GM18858 (cell line): ENCODE measurements around the gene LY6G6C.
"Not testable (repeated sequence)": the region's sequence is repeated elsewhere in the genome, so short reads cannot be mapped to it uniquely, and the experiment has no call there.

ENCODE experiments used
- ATAC-seq: cut with Tn5 transposase; IDR thresholded peaks from one replicate; pipeline ENCODE4 v1.9.1; 2021; ENCODE audit not compliant: unreplicated experiment

LY6G6C gene

DNA sequence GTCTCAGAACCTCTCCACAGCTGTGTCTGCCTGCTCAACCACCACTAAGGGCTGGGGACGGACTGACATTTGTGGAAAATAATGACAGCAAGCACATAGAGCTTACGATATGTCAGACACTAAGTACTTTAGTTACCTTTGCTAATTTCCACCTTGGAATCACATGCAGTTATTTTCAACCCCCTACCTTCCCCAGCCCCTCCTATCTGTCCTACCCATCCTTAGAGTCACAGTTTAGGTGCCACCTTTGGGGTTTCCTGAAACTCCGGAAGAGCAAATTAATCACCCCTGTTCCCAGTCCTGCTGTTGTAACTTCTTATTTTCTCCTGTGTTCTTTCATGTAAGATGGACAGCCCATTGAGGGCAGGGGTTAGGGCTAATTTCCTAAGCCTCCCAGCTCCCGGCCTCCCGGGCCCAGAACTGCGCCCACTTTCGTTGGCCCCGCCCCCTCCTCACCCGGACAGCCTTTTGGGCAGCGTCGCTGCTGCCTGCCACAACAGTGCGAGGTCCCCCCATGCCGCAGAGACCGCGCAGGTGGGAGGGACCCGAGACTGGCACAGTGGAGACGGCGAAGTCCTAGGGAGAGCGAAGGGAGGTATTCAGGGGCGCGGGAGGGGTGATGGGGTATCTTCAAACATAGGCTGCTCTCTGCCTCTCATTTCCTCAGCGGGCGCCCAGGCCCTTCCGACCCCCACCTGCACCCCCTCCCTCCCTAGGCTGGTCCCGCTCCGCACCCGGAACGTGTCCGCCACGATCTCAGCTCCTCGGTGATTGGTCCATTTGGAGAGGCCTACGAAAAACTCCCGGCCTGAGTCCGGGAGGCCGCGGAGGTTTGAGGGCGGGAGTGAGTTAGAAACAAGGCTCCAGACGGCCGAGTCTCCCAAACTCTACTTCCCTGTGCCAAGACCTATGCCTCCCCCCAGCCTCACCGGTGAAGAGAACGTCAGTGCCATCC, 6.4 kb upstream of the LY6G6C start:
- no peak for ATAC-seq

DNA sequence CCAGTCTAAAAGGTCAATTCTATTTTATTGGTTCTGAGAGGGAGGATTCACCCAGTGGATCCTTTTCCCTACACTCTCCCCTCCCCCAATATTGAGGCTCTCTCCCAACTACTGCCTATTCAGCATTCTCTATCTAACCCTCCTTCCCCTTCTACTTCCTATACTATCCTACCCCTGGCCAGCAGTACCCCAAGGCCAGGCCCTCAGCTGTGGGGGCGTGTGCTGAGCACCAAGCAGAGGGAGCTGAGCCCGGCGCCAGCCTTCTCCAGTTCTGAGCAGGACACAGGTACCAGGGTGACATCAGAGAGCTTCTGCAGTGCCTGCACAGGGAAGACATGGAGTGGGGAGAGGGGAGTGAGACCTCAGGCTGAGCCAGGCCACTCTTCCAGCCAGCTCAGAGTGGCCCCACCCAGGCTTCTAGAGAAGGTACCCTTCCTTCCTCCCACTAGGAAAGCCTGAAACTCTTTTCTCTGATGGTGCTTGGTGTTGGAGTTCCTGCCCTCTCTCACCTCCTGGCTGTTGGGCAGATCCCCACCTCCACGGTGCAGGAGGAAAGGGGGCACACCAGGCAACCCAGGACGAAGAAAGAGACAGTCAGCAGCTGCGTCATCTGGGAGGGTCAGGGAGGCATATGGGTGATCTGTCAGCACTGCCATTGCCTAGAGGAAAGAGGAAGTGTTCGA, 5.6 kb upstream of the LY6G6C start:
- ATAC-seq = no peak

DNA sequence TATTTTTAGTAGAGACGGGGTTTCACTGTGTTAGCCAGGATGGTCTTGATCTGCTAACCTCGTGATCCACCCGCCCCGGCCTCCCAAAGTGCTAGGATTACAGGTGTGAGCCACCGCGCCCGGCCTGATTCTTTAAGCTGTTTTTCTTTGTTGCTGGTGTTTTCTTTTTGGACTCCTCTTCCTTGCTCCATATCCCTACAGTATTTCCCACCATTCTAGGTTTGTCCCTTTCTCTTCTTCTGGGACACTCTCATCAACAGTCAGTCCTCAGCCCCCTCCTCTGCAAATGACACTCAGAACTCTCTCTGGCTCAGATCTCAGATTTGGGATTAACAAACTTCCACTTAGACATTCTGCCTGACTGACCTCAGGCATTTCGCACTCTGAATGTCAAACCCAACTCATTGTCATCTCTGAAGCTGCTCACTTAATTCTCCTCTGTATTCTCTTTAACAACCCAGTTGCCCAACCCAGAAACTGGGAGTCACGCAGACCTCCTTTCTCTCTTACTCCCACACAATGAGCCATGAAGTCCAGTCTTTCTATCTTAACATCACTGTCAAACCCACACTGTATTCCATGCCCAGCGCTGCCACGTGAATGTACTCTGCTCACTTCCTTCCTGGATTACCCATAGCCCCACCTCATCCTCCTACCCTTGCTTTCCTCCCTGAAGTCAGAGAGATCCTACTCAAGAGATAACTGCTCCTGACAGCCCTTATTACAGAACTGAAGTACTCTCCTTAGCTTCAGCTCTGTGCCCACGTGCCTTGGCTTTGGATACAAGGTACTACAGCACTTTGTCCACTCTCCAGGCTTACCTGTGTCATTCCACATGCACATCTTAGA, 4.2 kb upstream of the LY6G6C start:
- no peak for ATAC-seq

DNA sequence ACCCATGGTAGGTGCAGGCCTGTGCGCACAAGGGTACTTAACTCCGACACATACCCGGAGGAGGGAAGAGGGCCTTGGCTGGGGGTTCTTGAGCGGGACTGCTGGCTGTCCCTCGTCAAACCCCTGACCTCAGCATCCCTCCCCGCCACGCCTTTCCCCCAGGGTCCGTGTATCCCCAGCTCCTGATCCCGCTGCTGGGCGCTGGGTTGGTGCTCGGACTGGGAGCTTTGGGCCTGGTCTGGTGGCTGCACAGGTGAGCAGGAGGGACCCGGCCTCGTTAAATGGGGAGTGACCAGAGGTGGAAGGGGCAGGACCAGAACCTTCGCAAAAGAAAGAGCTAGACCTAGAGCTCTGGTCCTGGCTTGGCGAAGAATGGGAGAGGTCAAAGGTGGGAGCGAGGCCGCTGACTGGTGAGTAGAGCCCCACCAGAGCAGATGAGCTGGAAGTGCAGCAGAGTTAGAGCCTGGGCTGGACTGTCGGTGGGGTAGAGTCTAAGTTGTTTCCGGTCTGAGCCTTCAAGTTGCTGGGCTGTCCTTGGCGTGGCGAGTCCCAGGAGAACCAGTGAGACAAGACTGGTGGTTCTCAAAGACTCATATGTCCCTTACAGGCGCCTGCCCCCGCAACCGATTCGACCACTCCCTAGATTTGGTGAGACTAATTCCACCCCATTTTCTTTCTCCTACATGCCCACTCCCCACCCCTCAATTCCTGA, 2.6 kb upstream of the LY6G6C start:
- ATAC-seq = no peak

DNA sequence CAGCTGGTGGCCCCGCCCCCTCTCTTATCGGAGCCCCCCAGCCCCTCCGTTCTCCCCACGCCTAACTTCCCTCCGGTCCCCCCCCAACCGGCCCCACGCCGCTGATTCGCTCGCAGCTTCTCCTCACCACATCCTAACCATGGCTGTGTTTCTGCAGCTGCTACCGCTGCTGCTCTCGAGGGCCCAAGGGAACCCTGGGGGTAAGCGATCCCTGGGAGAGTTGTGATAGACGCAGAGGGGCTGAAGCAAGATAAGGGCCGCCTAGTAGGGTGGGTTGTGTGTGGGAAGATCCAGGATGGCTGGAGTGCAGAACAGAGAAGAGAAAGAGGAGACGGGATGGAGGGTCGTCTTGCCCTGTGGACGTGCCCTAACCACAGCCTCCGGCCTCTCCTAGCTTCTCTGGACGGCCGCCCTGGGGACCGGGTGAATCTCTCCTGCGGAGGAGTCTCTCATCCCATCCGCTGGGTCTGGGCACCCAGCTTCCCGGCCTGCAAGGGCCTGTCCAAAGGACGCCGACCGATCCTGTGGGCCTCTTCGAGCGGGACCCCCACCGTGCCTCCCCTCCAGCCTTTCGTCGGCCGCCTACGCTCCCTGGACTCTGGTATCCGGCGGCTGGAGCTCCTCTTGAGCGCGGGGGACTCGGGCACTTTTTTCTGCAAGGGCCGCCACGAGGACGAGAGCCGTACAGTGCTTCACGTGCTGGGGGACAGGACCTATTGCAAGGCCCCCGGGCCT, 1.9 kb upstream of the LY6G6C start, which contains the start of gene MPIG6B:
Gene MPIG6B (plus strand): TSS at position 129 of the 735 bp plus-strand sequence. CDS start 11 bp downstream, at position 140.
- no peak for ATAC-seq

DNA sequence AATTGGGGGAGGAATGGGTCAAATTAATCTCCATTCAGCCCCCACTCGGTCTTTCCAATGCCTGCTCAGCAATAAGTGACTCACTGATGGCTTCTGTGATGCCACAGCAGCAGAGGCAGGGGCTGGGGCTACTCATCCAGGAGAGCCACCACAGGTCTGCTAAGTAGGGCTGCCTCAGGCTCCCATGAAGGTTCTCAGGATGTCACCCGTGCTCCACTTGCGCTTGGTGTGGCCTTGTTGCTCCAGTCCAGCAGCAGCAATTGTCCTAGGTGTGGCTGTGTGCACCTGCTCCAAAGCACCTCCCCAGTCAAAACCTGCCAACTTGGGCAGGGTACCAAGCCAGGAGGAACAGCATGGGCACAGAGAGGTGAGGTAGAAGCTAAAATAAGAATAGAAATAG, 627 bp upstream of the LY6G6C start:
- no peak for ATAC-seq

DNA sequence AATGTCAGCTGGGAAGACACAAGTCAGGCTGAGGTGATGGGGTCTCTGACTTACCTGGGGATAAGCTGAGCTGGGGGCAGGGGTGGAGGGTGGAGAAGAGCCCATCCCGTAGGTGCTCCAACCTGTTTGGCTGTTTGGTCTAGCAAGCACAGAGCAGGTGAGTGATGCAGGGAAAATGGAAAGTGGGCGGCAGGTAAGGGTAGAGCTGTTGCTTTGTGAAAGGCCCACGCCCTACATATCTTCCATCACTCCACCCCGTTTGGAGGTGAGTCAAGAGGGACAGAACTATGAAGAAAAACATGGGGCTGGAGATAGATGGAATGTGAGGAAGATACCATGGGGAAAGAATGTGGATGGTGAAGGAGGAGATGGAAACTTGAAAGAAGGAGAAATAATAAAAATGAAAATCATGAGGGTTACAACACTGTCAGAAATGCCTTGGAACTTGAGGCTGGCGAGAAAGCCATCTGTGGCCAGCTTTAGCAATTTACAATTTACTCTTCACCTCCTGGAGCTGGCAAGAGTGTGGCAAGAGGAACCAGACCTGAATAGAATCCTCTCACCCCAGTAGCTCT, 1.3 kb downstream of the LY6G6C start:
- no peak for ATAC-seq

DNA sequence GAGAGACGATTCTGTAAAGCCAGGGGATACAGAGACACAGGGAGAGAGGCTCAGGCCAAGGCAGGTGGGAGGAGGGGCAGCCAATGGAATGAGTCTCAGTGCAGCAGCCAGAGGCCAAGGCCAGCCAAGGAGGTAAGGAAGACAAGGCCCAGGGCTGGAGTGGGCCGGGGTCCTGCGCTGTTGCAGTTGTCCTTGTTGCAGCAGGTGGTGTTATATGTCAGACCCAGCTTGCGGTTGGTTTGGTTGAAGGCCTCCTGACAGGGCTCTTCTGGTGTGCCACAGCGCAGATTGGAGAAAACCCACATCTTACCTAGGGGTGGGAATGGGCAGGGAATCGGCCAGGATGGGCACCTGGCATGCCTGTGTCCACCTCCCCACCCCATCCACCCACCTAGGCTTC, 2.5 kb downstream of the LY6G6C start:
- ATAC-seq = no peak

DNA sequence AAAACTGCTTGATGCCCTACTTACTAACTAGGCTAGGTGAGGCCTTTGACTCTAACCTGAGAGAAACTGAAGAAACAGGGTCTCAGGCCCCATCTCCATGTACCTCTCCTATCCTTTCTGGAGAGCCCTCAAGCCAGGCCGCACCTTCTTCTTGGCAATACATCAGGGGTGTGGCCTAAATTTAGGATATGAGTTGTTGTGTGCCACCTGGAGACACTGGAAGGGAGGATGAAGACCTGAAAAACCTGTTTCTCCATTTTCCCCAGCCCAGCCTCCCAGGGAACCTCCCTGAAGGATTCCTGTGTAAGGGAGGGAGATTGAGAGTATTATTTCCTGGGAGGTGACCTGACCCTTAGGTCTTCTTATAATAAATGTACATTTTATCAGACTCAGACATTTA, 3.3 kb downstream of the LY6G6C start:
- no peak for ATAC-seq

DNA sequence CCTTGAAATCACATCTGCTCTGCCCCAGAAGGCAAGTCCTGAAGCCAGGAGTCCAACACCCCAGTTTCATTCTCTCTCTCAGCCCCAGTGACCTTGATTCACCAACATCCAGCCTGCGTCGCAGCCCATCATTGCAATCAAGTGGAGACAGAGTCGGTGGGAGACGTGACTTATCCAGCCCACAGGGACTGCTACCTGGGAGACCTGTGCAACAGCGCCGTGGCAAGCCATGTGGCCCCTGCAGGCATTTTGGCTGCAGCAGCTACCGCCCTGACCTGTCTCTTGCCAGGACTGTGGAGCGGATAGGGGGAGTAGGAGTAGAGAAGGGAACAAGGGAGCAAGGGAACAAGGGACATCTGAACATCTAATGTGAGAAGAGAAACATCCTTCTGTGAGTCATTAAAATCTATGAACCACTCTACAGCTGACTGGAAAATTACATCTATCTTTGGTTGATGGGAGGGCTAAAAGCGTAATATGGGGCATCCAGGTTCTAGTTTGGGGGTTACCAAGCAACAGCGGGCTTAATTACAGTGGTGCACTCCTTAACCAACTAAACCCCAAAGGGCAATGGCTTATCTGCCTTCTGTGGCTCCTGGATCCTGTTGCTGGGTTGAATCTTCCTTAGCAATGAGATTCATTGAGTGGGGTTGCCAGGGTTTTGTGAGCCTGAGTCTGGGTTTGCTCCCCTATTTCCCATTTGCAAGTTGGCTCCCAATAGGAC, 3.9 kb downstream of the LY6G6C start:
- no peak for ATAC-seq

DNA sequence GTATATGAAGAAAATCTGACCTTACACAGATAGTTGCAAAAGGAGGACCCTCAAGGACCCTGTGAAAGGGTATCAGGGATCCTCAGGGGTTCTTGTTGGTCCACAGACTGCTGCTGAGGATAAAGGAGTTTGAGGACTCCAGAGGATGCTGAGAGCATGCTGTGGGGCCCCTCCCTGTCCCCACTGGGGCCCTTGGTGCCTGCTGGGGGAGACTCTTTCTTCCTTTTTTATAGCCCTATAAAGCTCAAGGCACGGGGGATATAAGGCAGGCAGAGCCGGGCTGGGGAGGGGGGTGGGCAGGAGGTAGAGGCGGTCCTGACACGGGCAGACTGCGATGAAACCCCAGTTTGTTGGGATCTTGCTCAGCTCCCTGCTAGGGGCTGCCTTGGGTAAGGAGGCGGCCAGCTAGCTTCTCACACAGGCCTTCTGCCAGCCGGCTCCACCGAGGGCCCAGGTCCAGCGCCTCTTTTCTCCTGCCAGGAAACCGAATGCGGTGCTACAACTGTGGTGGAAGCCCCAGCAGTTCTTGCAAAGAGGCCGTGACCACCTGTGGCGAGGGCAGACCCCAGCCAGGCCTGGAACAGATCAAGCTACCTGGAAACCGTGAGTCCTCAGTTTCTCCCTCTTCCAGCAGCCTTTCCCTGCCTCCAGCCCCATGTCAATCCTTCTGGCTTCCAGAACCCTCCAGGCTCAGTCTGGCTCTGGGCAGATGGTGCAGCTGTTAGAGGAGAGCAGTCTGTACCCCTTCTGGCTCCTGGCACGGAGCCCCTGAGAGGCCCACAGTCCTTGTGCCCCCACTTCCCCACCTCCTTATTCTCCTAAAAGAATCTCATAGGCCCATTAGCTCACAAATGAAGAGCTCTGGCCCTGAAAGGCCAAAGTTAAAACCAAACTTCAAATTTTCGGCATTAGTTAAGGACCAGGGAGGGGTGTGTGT, 6.3 kb downstream of the LY6G6C start, which contains the start of gene LY6G6D:
Gene LY6G6D (plus strand): TSS at position 327 of the 937 bp plus-strand sequence. CDS start 8 bp downstream, at position 335.
- ATAC-seq = no peak

DNA sequence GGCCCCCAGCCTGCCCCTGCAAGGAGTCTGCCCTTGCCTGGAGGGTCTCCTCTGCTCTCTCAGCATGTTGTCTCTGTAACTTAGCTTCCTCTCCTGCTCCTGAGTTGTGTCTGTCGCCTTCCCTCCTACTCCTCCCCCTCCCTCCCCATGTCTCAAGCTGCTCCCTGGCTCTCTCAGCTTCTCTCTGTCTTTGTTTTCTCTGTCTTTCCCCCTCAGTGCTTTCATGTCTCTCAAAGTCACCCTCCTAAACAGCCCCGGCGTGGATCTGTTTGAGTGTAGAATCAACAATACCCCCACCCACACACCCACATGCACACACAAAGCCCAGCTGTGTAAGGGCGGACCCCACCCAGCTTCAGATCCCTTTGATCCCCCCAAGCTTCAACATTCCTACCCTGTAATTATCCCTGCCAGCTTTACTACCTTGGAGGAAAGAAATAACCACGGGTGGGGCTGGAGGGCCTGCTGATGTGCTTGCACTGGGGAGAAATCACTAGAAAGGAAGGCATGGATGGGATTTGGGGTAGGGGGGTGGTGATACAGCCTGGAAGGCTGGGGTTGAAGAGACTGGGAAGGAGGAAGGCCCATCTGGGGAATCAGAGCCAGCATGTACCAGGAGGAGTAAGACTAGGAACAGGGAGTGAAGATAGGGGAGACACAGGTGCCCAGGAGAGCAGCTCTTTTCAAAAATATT, 7.4 kb downstream of the LY6G6C start:
- ATAC-seq = no peak

DNA sequence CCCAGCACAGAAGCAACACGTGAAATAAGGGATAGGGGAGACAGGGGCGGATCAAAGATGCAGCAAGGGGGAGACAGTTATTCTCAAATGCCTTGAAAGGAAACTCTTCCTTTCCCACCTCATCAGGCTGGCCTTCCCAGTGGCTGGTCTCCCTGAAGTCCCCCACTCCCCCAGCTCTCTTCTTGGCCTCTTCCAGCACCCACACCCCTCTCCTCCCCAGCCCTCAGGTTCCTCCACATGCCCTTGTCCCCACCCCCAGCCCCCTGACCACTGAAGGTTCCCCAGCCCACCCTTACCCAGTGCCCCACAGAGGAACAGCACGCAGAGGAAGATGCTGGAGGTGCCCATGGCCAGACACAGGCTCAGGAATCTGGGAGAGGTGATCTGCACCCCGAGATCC, 8.1 kb downstream of the LY6G6C start:
- no peak for ATAC-seq

DNA sequence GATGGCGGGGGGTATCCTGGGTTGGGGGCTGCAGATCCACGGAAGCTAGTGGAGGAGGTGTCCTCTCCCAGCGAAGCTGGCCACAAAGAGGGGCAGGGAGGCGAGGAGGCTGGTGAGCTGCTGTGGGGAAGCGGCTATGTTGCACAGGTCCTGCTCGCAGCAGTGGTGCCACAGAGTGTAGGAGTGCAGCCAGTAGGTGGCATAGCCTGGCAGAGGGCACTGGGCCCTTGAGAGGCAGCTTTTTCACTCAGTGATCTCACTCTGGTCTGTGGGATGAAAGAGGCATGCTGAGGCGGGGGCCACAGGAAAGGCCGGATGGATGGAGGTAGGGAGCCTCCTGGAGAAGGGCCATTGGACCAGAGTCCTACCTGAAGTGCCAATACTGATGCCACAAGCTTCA, 9.2 kb downstream of the LY6G6C start:
- ATAC-seq = no peak

DNA sequence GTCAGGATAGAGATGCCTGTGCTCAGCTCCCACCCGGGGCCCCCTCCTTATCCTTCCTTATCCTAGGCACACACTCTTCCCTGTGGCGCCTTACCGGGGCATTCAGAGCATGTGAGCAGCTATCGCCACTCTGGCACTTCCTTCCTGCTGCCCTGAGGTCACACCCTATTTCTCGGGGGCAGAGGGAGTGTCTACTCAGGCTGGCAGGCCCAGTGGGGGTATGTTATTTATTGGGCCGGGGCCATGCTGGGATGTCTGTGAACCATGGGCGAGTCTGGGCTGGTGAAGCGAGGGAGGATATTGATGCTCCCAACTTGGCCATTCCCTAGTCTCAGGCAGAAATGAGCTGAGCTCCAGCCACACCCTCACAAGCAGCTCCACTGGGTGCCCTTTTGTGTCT, 10.3 kb downstream of the LY6G6C start:
- ATAC-seq = no peak

DNA sequence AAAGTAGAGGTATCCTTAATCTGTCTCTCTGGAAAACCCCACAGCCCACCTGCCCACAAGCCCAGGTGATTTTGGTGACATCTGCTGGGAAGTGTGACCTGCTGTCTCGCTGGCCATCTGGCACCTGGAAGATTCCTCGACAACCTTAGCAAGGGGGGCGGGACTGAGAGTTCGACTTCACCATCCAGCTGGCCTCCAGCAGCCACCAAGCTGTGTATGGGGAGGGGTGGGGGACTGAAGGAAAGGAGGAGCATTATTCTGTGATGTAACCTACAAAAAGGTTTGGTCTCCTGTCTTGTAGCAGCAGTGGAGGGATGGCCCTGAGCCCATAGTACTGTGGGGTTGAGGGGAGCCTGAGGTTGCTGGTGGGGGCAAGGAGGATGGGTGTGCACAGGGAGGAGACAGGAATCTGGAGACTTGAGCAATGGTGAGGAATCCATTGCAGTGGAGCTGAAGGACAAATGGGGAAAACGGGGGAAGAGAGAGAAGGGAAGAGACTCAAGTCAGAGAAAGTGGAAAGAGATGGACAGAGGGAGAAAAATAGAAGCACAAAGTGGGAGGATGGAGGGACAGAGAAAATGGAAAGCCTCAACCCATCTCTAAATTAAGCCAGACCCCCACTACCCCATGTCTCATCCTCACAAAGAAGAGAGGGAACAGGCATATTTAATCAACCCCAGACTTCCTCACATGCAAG, 10.9 kb downstream of the LY6G6C start:
- ATAC-seq = no peak

DNA sequence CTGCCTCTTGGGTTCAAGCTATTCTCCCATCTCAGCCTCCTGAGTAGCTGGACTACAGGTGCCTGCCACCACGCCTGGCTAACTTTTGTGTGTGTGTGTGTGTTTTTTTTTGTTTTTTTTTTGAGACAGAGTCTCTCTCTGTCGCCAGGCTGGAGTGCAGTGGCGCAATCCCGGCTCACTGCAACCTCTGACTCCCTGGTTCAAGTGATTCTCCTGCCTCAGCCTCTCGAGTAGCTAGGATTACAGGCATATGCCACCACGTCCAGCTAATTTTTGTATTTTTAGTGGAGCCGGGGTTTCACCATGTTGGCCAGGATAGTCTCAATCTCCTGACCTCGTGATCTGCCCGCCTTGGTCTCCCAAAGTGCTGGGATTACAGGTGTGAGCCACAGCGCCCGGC, 12.4 kb downstream of the LY6G6C start:
- ATAC-seq = not testable (repeated sequence)
